SK-N-SH treated with all-trans-retinoic acid at 6 μM for 48 hours (cell line): ENCODE data around the gene GRAP2.

Experiments
- ATAC-seq: fragments of 200-7000 bp; cut with Tn5 transposase; 3 replicates; pipeline ENCODE4 v1.9.1; 2020; ENCODE audit warnings: mild to moderate bottlenecking, moderate library complexity
- ARNTL ChIP-seq: fragments of 450-650 bp; formaldehyde crosslinking; IDR thresholded peaks from 2 replicates; pipeline ENCODE4 v1.5.0; 2020; ENCODE audit warnings: low read depth, mild to moderate bottlenecking, moderate library complexity, borderline replicate concordance
- BACH2 ChIP-seq: fragments of 250-450 bp; sonication (Bioruptor Pico); IDR thresholded peaks from 2 replicates; pipeline ENCODE4 v1.9.0; 2021; ENCODE audit warnings: mild to moderate bottlenecking, borderline replicate concordance
- CSDC2 ChIP-seq: fragments of 250-450 bp; sonication (Bioruptor Pico); IDR thresholded peaks from 2 replicates; pipeline ENCODE4 v1.5.0; 2020; ENCODE audit warnings: mild to moderate bottlenecking, moderate library complexity
- ESRRG ChIP-seq: fragments of 250-450 bp; sonication (Bioruptor Pico); IDR thresholded peaks from 2 replicates; pipeline ENCODE4 v1.6.1; 2021; ENCODE audit warnings: mild to moderate bottlenecking
- GLIS3 ChIP-seq: fragments of 250-450 bp; sonication (Bioruptor Pico); IDR thresholded peaks from 2 replicates; pipeline ENCODE4 v1.5.0; 2020; ENCODE audit warnings: mild to moderate bottlenecking, moderate library complexity
- ISL1 ChIP-seq: fragments of 250-450 bp; sonication (Bioruptor Pico); IDR thresholded peaks from 2 replicates; pipeline ENCODE4 v2.1.2; 2022; ENCODE audit warnings: mild to moderate bottlenecking, moderate library complexity
- OSR1 ChIP-seq: fragments of 250-450 bp; sonication (Bioruptor Pico); IDR thresholded peaks from 2 replicates; pipeline ENCODE4 v1.8.0; 2022; ENCODE audit warnings: moderate library complexity, mild to moderate bottlenecking, inconsistent platforms
- PPARA ChIP-seq: fragments of 250-450 bp; sonication (Bioruptor Pico); IDR thresholded peaks from 2 replicates; pipeline ENCODE4 v1.5.0; 2020; ENCODE audit warnings: mild to moderate bottlenecking, borderline replicate concordance
- RARB ChIP-seq: fragments of 250-450 bp; sonication (Bioruptor Pico); IDR thresholded peaks from 2 replicates; pipeline ENCODE4 v1.8.0; 2021; ENCODE audit warnings: mild to moderate bottlenecking, moderate library complexity
- SNAI2 ChIP-seq: fragments of 250-450 bp; sonication (Bioruptor Pico); IDR thresholded peaks from 2 replicates; pipeline ENCODE4 v1.5.0; 2020; ENCODE audit warnings: mild to moderate bottlenecking, moderate library complexity
- TCF4 ChIP-seq: fragments of 250-450 bp; sonication (Bioruptor Pico); IDR thresholded peaks from 2 replicates; pipeline ENCODE4 v1.8.0; 2021; ENCODE audit warnings: mild to moderate bottlenecking, moderate library complexity, borderline replicate concordance
- TOX ChIP-seq: fragments of 250-450 bp; sonication (Bioruptor Pico); IDR thresholded peaks from 2 replicates; pipeline ENCODE4 v1.8.0; 2021; ENCODE audit warnings: mild to moderate bottlenecking, moderate library complexity, borderline replicate concordance
- ZC3H10 ChIP-seq: fragments of 250-450 bp; sonication (Bioruptor Pico); IDR thresholded peaks from 2 replicates; pipeline ENCODE4 v1.5.1; 2021; ENCODE audit warnings: mild to moderate bottlenecking, moderate library complexity
- ZFP3 ChIP-seq: fragments of 250-450 bp; sonication (Bioruptor Pico); IDR thresholded peaks from 2 replicates; pipeline ENCODE4 v1.5.0; 2020; ENCODE audit warnings: mild to moderate bottlenecking, moderate library complexity
- ZFP30 ChIP-seq: fragments of 450-650 bp; formaldehyde crosslinking; IDR thresholded peaks from 2 replicates; pipeline ENCODE4 v1.5.0; 2022; ENCODE audit warnings: mild to moderate bottlenecking, moderate library complexity
- ZNF565 ChIP-seq: fragments of 450-650 bp; formaldehyde crosslinking; conservative IDR thresholded peaks from 2 replicates; pipeline ENCODE4 v1.5.0; 2020; ENCODE audit warnings: low read depth, mild to moderate bottlenecking, moderate library complexity
- ZNF70 ChIP-seq: fragments of 450-650 bp; formaldehyde crosslinking; IDR thresholded peaks from 2 replicates; pipeline ENCODE4 v1.5.0; 2020; ENCODE audit warnings: mild to moderate bottlenecking, moderate library complexity
- ZNF8 ChIP-seq: fragments of 450-650 bp; formaldehyde crosslinking; IDR thresholded peaks from 2 replicates; pipeline ENCODE4 v1.5.0; 2020; ENCODE audit warnings: mild to moderate bottlenecking, moderate library complexity
- TF ChIP-seq, protein P1 (sequence below): fragments of 250-450 bp; sonication (Bioruptor Pico); IDR thresholded peaks from 2 replicates; pipeline ENCODE4 v1.5.1; 2020; ENCODE audit warnings: low read depth, mild to moderate bottlenecking, moderate library complexity
- TF ChIP-seq, protein P2 (sequence below): fragments of 250-450 bp; sonication (Bioruptor Pico); IDR thresholded peaks from 2 replicates; pipeline ENCODE4 v1.5.1; 2021; ENCODE audit warnings: mild to moderate bottlenecking, moderate library complexity
- TF ChIP-seq, protein P3 (sequence below): fragments of 250-450 bp; sonication (Bioruptor Pico); IDR thresholded peaks from 2 replicates; pipeline ENCODE4 v1.8.0; 2021; ENCODE audit warnings: low read depth, mild to moderate bottlenecking, moderate library complexity, borderline replicate concordance
- TF ChIP-seq, protein P4 (sequence below): fragments of 250-450 bp; sonication (Bioruptor Pico); IDR thresholded peaks from 2 replicates; pipeline ENCODE4 v1.5.0; 2020; ENCODE audit warnings: mild to moderate bottlenecking, moderate library complexity

The GRAP2 gene

DNA sequence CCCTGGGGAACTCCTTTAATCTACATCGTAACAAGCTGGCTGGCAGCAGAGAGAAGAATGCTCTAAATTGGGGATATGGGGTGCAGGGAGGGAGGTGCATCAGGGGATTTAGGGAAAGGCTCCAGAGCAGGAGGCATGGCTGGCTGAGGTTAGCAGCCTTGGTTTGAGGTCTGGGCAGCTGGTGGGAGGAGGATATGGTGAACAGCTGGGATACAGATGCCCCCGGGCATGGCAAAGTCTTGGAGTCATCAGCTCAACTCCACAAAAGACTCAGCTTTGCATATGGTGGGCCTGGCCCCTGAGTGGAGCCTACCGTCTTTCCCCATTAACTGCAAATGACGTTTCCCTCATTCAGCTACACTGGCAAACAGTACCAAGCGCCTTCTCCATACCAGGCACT, 99.3 kb downstream of the GRAP2 start:
- no peak for TF ChIP-seq OSR1
- no peak for TF ChIP-seq ISL1 (CRISPR knock-in tag)
- no peak for TF ChIP-seq ZNF8 (CRISPR knock-in tag)
- no peak for TF ChIP-seq GLIS3
- no peak for TF ChIP-seq CSDC2 (CRISPR knock-in tag)
- no peak for TF ChIP-seq ZFP3 (CRISPR knock-in tag)
- no peak for TF ChIP-seq ZNF565 (CRISPR knock-in tag)
- TF ChIP-seq SNAI2 (CRISPR knock-in tag), result no peak
- TF ChIP-seq BACH2, result no peak
- no peak for TF ChIP-seq ZFP30 (CRISPR knock-in tag)
- no peak for TF ChIP-seq TOX
- no peak for TF ChIP-seq ESRRG (CRISPR knock-in tag)
- no peak for ATAC-seq

DNA sequence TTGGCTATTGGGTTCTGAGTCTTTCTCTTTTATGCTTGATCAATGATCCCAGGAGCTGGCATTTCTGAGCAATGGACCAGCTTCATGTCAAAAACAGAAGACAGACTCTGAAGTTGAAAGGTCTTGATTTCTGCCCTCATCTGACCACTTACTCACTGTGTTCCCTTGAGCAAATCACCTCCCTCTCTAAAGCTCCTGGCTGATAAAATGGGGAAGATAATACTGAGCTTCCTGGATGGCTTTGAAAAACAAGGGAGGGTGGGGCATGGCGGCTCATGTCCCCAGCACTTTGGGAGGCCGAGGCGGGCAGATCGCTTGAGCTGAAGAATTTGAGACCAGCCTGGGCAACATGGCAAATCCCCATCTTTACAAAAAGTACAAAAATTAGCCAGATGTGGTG, 100.2 kb downstream of the GRAP2 start:
- TF ChIP-seq ZFP3 (CRISPR knock-in tag) (no peak), CSDC2 (CRISPR knock-in tag) (no peak), PPARA (CRISPR knock-in tag) (no peak), ISL1 (CRISPR knock-in tag) (no peak), GLIS3 (no peak), ZNF565 (CRISPR knock-in tag) (no peak), BACH2 (no peak), ZFP30 (CRISPR knock-in tag) (no peak), ESRRG (CRISPR knock-in tag) (no peak)
- TF ChIP-seq, protein P1, sequence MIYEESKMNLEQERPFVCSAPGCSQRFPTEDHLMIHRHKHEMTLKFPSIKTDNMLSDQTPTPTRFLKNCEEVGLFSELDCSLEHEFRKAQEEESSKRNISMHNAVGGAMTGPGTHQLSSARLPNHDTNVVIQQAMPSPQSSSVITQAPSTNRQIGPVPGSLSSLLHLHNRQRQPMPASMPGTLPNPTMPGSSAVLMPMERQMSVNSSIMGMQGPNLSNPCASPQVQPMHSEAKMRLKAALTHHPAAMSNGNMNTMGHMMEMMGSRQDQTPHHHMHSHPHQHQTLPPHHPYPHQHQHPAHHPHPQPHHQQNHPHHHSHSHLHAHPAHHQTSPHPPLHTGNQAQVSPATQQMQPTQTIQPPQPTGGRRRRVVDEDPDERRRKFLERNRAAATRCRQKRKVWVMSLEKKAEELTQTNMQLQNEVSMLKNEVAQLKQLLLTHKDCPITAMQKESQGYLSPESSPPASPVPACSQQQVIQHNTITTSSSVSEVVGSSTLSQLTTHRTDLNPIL (CRISPR knock-in tag), result no peak
- TF ChIP-seq, protein P2, sequence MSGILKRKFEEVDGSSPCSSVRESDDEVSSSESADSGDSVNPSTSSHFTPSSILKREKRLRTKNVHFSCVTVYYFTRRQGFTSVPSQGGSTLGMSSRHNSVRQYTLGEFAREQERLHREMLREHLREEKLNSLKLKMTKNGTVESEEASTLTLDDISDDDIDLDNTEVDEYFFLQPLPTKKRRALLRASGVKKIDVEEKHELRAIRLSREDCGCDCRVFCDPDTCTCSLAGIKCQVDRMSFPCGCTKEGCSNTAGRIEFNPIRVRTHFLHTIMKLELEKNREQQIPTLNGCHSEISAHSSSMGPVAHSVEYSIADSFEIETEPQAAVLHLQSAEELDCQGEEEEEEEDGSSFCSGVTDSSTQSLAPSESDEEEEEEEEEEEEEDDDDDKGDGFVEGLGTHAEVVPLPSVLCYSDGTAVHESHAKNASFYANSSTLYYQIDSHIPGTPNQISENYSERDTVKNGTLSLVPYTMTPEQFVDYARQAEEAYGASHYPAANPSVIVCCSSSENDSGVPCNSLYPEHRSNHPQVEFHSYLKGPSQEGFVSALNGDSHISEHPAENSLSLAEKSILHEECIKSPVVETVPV, result no peak
- ATAC-seq, result no peak

DNA sequence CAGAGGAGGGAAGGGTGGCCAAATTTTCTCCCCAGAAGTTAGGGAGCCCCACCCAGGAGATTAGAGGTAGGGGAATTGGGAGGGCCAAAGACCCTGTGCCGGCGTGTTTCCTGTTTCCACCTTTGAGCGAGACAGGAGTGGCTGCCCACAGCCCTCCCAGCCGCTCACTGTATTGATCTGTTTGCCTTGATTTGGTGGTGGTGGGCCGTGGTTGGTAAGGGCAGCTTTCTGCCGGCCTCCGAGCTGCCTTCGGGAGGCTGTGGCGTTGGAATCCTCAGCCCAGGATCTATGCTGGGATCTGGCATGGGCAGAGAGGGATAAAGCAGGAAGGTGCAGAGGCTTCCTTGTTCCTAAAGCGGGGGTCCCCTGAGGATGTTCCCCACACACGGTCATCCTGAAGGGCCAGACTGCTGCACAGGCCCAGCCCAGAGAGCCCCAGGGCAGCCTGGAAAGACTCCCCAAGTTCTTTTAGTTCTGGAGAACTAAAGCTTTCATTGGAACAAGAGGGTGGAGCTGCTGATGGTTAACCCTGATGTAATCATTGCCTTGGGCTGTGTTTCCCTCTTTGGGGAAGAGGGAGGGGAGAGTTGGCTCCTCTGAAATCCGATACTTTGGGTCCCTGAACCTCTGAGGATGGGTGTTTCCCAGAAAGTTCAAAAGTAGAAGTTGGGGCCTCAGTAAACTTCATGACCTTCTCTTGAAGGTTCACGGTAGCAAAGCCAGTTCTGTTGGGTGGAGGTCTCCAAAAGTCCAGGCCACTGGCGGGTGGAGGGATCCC, 101.1 kb downstream of the GRAP2 start:
- no peak for ATAC-seq
- TF ChIP-seq SNAI2 (CRISPR knock-in tag) (no peak), TCF4 (CRISPR knock-in tag) (no peak), GLIS3 (no peak), ZFP3 (CRISPR knock-in tag) (no peak)
- TF ChIP-seq, protein P3, sequence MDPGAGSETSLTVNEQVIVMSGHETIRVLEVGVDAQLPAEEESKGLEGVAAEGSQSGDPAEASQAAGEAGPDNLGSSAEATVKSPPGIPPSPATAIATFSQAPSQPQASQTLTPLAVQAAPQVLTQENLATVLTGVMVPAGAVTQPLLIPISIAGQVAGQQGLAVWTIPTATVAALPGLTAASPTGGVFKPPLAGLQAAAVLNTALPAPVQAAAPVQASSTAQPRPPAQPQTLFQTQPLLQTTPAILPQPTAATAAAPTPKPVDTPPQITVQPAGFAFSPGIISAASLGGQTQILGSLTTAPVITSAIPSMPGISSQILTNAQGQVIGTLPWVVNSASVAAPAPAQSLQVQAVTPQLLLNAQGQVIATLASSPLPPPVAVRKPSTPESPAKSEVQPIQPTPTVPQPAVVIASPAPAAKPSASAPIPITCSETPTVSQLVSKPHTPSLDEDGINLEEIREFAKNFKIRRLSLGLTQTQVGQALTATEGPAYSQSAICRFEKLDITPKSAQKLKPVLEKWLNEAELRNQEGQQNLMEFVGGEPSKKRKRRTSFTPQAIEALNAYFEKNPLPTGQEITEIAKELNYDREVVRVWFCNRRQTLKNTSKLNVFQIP (CRISPR knock-in tag), result no peak

DNA sequence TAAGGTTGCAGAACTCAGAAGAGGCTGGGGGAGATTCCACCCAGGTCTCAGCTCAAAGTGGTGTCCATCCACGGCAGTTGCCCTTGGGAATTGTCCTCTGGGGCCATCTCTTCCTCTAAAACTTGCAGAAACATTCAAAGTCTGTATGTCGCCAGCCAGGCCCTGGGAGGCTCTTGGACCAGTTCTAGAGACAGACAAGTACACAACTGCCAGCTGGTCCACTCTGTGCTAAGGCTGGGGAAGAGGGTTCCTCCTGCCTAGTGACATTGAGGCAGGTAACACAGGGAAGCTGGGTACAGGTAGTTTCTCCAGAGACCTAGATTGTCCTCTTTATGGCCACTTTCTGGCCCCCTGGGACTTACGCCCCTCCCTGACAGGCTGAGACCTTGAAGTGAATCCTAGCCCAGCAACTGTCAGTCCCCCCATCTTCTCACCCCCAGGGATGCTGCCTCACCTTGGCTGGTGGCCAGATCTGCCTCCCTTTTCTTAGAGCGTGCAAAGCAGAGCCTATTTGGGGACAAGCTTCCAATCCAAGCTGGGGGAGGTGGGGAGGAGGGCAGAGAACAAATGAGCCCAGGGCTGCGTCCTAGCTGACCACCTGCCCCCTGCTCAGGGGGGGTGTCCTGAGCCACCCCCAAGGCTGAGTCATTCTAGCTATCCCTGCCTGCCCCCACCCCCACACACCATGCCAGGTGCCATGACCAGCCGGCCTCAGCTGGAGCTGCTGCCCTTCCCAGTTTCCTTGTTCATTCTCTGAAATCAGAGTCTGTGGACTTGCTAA, 102.2 kb downstream of the GRAP2 start:
- ATAC-seq, result no peak
- TF ChIP-seq, protein P4, sequence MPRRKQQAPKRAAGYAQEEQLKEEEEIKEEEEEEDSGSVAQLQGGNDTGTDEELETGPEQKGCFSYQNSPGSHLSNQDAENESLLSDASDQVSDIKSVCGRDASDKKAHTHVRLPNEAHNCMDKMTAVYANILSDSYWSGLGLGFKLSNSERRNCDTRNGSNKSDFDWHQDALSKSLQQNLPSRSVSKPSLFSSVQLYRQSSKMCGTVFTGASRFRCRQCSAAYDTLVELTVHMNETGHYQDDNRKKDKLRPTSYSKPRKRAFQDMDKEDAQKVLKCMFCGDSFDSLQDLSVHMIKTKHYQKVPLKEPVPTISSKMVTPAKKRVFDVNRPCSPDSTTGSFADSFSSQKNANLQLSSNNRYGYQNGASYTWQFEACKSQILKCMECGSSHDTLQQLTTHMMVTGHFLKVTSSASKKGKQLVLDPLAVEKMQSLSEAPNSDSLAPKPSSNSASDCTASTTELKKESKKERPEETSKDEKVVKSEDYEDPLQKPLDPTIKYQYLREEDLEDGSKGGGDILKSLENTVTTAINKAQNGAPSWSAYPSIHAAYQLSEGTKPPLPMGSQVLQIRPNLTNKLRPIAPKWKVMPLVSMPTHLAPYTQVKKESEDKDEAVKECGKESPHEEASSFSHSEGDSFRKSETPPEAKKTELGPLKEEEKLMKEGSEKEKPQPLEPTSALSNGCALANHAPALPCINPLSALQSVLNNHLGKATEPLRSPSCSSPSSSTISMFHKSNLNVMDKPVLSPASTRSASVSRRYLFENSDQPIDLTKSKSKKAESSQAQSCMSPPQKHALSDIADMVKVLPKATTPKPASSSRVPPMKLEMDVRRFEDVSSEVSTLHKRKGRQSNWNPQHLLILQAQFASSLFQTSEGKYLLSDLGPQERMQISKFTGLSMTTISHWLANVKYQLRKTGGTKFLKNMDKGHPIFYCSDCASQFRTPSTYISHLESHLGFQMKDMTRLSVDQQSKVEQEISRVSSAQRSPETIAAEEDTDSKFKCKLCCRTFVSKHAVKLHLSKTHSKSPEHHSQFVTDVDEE (CRISPR knock-in tag), result no peak
- no peak for TF ChIP-seq ARNTL (CRISPR knock-in tag)
- TF ChIP-seq ZNF70 (CRISPR knock-in tag), result no peak
- no peak for TF ChIP-seq ZFP30 (CRISPR knock-in tag)
- TF ChIP-seq ZNF8 (CRISPR knock-in tag), result no peak
- TF ChIP-seq CSDC2 (CRISPR knock-in tag), result no peak
- no peak for TF ChIP-seq TCF4 (CRISPR knock-in tag)
- no peak for TF ChIP-seq ESRRG (CRISPR knock-in tag)
- TF ChIP-seq ISL1 (CRISPR knock-in tag), result no peak
- TF ChIP-seq, protein P2, result no peak
- no peak for TF ChIP-seq PPARA (CRISPR knock-in tag)
- TF ChIP-seq RARB (CRISPR knock-in tag), result no peak
- TF ChIP-seq ZC3H10 (CRISPR knock-in tag), result no peak
- TF ChIP-seq, protein P1 (CRISPR knock-in tag), result no peak
- no peak for TF ChIP-seq BACH2
- TF ChIP-seq ZFP3 (CRISPR knock-in tag), result no peak
- TF ChIP-seq TOX, result no peak
